ENCODE measurements around the gene SKAP1.
"Not testable (repeated sequence)": the region's sequence is repeated elsewhere in the genome, so short reads cannot be mapped to it uniquely, and the experiment has no call there.

GRCh38 chr17:48286917-48287316 is 143.1 kb downstream of the SKAP1 start:
- not testable (repeated sequence) for TF ChIP-seq CTCF (conservative IDR thresholded peaks at IDR 0.05; ENCODE audit: low read length); EZH2phosphoT487 (IDR thresholded peaks at IDR 0.05; ENCODE audit: borderline replicate concordance)
